K562 (cell line): ENCODE measurements around the gene MYLIP. TPM values are rescaled to one million over a fixed set of nuclear protein-coding genes. Genes with fewer than 3 reads are reported as not detected.

Source experiments
- DPF2 ChIP-seq: fragments of 450-650 bp; IDR thresholded peaks from 2 replicates; pipeline ENCODE4 v1.6.1; 2016
- KAT2B ChIP-seq: IDR thresholded peaks from one replicate; pipeline ENCODE4 v1.6.1; 2012; ENCODE audit warnings: low read depth, mild to moderate bottlenecking, control low read depth, inconsistent platforms, low read length, moderate library complexity
- KDM4B ChIP-seq, 2 experiments: fragments of 450-650 bp in 1 of 2; sonication (generic) in 1 of 2; IDR thresholded peaks; 2 replicates each; pipeline ENCODE4 v1.6.1; 2016 to 2017; ENCODE audit warnings: borderline replicate concordance in 2 of 2, antibody characterized with exemption in 1 of 2, low read depth in 1 of 2, mild to moderate bottlenecking in 1 of 2
- L3MBTL2 ChIP-seq: fragments of 450-650 bp; IDR thresholded peaks from 2 replicates; pipeline ENCODE4 v1.6.1; 2016; ENCODE audit warnings: mild to moderate bottlenecking, moderate library complexity
- MAFG ChIP-seq: fragments of 450-650 bp; conservative IDR thresholded peaks from 2 replicates; pipeline ENCODE4 v1.6.1; 2016; ENCODE audit warnings: missing genetic modification characterization, missing compliant biosample characterization
- PPARD ChIP-seq: fragments of 250-450 bp; sonication (Bioruptor Pico); IDR thresholded peaks from 2 replicates; pipeline ENCODE4 v1.8.0; 2022; ENCODE audit warnings: inconsistent platforms, mild to moderate bottlenecking, moderate library complexity
- PREB ChIP-seq: sonication (generic); formaldehyde crosslinking; IDR thresholded peaks from 2 replicates; pipeline ENCODE4 v1.8.1; 2023; ENCODE audit warnings: mild to moderate bottlenecking, missing genetic modification reagents
- SAP30 ChIP-seq: fragments of 200-600 bp; sonication (generic); IDR thresholded peaks from 2 replicates; pipeline ENCODE4 v1.6.1; 2012; ENCODE audit warnings: borderline replicate concordance, low read depth, mild to moderate bottlenecking, moderate library complexity, low read length, control low read depth, inconsistent platforms; ENCODE audit not compliant: insufficient read depth, poor library complexity, severe bottlenecking
- SPI1 ChIP-seq: IDR thresholded peaks from 2 replicates; pipeline ENCODE4 v1.6.1; 2011; ENCODE audit warnings: low read depth, low read length, control low read depth, borderline replicate concordance
- TAF9B ChIP-seq: fragments of 450-650 bp; IDR thresholded peaks from 2 replicates; pipeline ENCODE4 v1.6.1; 2018; ENCODE audit warnings: mild to moderate bottlenecking; ENCODE audit not compliant: partially characterized antibody
- TAL1 ChIP-seq: fragments of 450-650 bp; IDR thresholded peaks from 2 replicates; pipeline ENCODE4 v1.6.1; 2016; ENCODE audit warnings: mild to moderate bottlenecking
- VEZF1 ChIP-seq: fragments of 200-800 bp; sonication (Bioruptor generic); IDR thresholded peaks from 2 replicates; pipeline ENCODE4 v1.6.1; 2017; ENCODE audit warnings: missing genetic modification characterization, missing compliant biosample characterization
- YY1 ChIP-seq, 3 experiments: IDR thresholded peaks; 2 replicates each; pipeline ENCODE4 v1.6.1; 2011; ENCODE audit warnings: low read length in 2 of 3, mild to moderate bottlenecking in 2 of 3, moderate library complexity in 2 of 3, borderline replicate concordance in 1 of 3, control low read depth in 1 of 3, low read depth in 1 of 3; ENCODE audit not compliant: insufficient read depth in 3 of 3, insufficient replicate concordance in 2 of 3, control insufficient read depth in 1 of 3, insufficient read length in 1 of 3; ENCODE audit errors: extremely low read depth in 1 of 3
- ZEB2 ChIP-seq: fragments of 450-650 bp; IDR thresholded peaks from 2 replicates; pipeline ENCODE4 v1.6.1; 2016
- ZKSCAN8 ChIP-seq: fragments of 200-800 bp; sonication (Bioruptor generic); IDR thresholded peaks from 2 replicates; pipeline ENCODE4 v1.6.1; 2016; ENCODE audit warnings: missing genetic modification characterization, missing compliant biosample characterization
- ZNF518B ChIP-seq: fragments of 250-450 bp; sonication (Bioruptor Pico); IDR thresholded peaks from 2 replicates; pipeline ENCODE4 v1.5.0; 2021; ENCODE audit warnings: mild to moderate bottlenecking, moderate library complexity
- ZNF561 ChIP-seq: fragments of 450-650 bp; formaldehyde crosslinking; conservative IDR thresholded peaks from 2 replicates; pipeline ENCODE4 v1.4.0; 2020; ENCODE audit warnings: mild to moderate bottlenecking, moderate library complexity
- ZNF699 ChIP-seq: fragments of 250-450 bp; sonication (Bioruptor Pico); IDR thresholded peaks from 2 replicates; pipeline ENCODE4 v1.8.0; 2021; ENCODE audit warnings: mild to moderate bottlenecking, moderate library complexity; ENCODE audit not compliant: insufficient replicate concordance
- polyA plus RNA-seq, 8 experiments: library from polyadenylated mRNA; depleted of rRNA in 4 of 8; stranded (reverse) in 5 of 8; unstranded in 3 of 8; fragments of >200 nt; fragmentation: Nextera tagmentation in 2 of 8; fragmentation: Illumina TruSeq in 1 of 8; extraction: Ambion mirVana in 2 of 8; extraction: Trizol in 1 of 8; gene quantifications; 2 replicates each; pipeline versions ENCODE4 v1.2.1 to v1.2.3, GENCODE V29; 2011 to 2014; ENCODE audit warnings: inconsistent platforms in 1 of 8, missing spikeins in 1 of 8
- total RNA-seq, 7 experiments: library from RNA; depleted of rRNA in 6 of 7; stranded (reverse); fragments of >200 nt in 6 of 7; fragmentation: Illumina TruSeq in 2 of 7; extraction: Trizol in 2 of 7; gene quantifications; 2 replicates each; pipeline versions ENCODE4 v1.2.1 to v1.2.3, GENCODE V29; 2011 to 2021; ENCODE audit warnings: low replicate concordance in 1 of 7
- TF ChIP-seq, protein P1 (sequence below): fragments of 250-450 bp; sonication (Bioruptor Pico); IDR thresholded peaks from 2 replicates; pipeline ENCODE4 v1.4.0; 2020; ENCODE audit warnings: mild to moderate bottlenecking, moderate library complexity, borderline replicate concordance

The MYLIP gene
- total and polyA plus RNA-seq, 9 of the 15 experiments (the other 6 are each of a cell fraction or from before 2014, with no cell fraction given) = 10.8 to 43.5 (median 31.5) TPM

DNA sequence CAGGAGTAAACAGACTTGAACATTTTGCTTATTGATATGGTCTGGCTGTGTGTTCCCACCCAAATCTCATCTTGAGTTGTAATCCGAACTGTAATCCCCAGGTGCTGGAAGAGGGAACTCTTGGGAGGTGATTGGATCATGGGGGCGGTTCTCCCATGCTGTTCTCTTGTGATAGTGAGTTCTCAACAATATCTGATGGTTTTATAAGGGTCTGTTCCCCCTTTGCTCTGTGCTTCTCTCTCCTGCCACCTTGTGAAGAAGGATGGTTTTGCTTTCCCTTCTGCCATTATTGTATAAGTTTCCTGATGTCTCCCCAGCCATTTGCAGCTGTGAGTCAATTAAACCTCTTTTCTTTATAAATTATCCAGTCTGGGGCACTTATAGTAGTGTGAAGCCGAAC is 40.0 kb downstream of the MYLIP start (continued):
- TF ChIP-seq, protein P1, sequence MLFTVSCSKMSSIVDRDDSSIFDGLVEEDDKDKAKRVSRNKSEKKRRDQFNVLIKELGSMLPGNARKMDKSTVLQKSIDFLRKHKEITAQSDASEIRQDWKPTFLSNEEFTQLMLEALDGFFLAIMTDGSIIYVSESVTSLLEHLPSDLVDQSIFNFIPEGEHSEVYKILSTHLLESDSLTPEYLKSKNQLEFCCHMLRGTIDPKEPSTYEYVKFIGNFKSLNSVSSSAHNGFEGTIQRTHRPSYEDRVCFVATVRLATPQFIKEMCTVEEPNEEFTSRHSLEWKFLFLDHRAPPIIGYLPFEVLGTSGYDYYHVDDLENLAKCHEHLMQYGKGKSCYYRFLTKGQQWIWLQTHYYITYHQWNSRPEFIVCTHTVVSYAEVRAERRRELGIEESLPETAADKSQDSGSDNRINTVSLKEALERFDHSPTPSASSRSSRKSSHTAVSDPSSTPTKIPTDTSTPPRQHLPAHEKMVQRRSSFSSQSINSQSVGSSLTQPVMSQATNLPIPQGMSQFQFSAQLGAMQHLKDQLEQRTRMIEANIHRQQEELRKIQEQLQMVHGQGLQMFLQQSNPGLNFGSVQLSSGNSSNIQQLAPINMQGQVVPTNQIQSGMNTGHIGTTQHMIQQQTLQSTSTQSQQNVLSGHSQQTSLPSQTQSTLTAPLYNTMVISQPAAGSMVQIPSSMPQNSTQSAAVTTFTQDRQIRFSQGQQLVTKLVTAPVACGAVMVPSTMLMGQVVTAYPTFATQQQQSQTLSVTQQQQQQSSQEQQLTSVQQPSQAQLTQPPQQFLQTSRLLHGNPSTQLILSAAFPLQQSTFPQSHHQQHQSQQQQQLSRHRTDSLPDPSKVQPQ (CRISPR knock-in tag) = no peak
- TF ChIP-seq L3MBTL2 (peak; percentile 31), SPI1 (no peak), SAP30 (no peak), ZEB2 (0 out of 2 replicates have a peak, but pooled peaks have one; percentile 58), ZKSCAN8 (CRISPR knock-in tag) (no peak), ZNF699 (CRISPR knock-in tag) (no peak), PREB (CRISPR knock-in tag) (no peak), YY1 (IDR thresholded peaks at IDR 0.05; ENCODE audit: borderline replicate concordance in 1 of 3, control insufficient read depth in 1 of 3, extremely low read depth in 1 of 3, insufficient read depth in 3 of 3, insufficient read length in 1 of 3, insufficient replicate concordance in 2 of 3, low read depth in 1 of 3, low read length in 2 of 3) (peak in 1 of 3 experiments; percentile 60), PPARD (no peak), KDM4B (IDR thresholded peaks at IDR 0.05; ENCODE audit: borderline replicate concordance in 2 of 2, low read depth in 1 of 2) (no peak), KAT2B (no peak), TAL1 (peak; percentile 71), DPF2 (peak; percentile 73), TAF9B (no peak), VEZF1 (no peak), ZNF518B (CRISPR knock-in tag) (no peak), MAFG (tag) (no peak), ZNF561 (no peak)
